Glutamatergic neuron (in vitro differentiated cells): ENCODE measurements around the gene KRT13. TPM values are rescaled to one million over a fixed set of nuclear protein-coding genes. Genes with fewer than 3 reads are reported as not detected.

Source experiments
- DNase-seq: peaks from one replicate; pipeline ENCODE4 v3.0.0; 2022
- H3K27ac Mint-ChIP-seq: one replicate; pipeline ENCODE4 v1.8.0; 2020; ENCODE audit warnings: mild to moderate bottlenecking, mixed read lengths, inconsistent platforms; ENCODE audit not compliant: unreplicated experiment
- H3K27me3 Mint-ChIP-seq: one replicate; pipeline ENCODE4 v1.8.0; 2020; ENCODE audit warnings: mild to moderate bottlenecking, moderate library complexity, mixed read lengths, inconsistent platforms; ENCODE audit not compliant: unreplicated experiment
- H3K36me3 Mint-ChIP-seq: one replicate; pipeline ENCODE4 v1.8.0; 2020; ENCODE audit warnings: mild to moderate bottlenecking, mixed read lengths, inconsistent platforms; ENCODE audit not compliant: unreplicated experiment
- H3K4me1 Mint-ChIP-seq: one replicate; pipeline ENCODE4 v1.8.0; 2020; ENCODE audit warnings: mild to moderate bottlenecking, low read depth, mixed read lengths, inconsistent platforms; ENCODE audit not compliant: unreplicated experiment
- H3K4me3 Mint-ChIP-seq: one replicate; pipeline ENCODE4 v1.8.0; 2020; ENCODE audit warnings: mild to moderate bottlenecking, mixed read lengths, inconsistent platforms; ENCODE audit not compliant: unreplicated experiment
- H3K9me3 Mint-ChIP-seq: one replicate; pipeline ENCODE4 v1.8.0; 2020; ENCODE audit warnings: mild to moderate bottlenecking, moderate library complexity, mixed read lengths, inconsistent platforms; ENCODE audit not compliant: unreplicated experiment
- CTCF ChIP-seq: fragments of 200-600 bp; sonication (generic); IDR thresholded peaks from one replicate; pipeline ENCODE4 v1.5.0; 2021; ENCODE audit not compliant: partially characterized antibody, unreplicated experiment
- total RNA-seq: library from RNA; stranded (reverse); fragmentation: NEBNext Ultra II Directional; extraction: Animal tissue kit (Norgen Biotek cat#: 25700); gene quantifications from one replicate; pipeline ENCODE4 v1.2.1, GENCODE V29; 2021; ENCODE audit not compliant: unreplicated experiment

Gene KRT13
- total RNA-seq, 1 donor from 2014 or later: not detected

GRCh38 chr17:41540921-41541625, 35.7 kb upstream of the KRT13 start:
- Mint-ChIP-seq H3K4me1 (peaks cover 3% of the 10 kb centered on the region), H3K9me3 (no peaks in the 10 kb centered on the region), H3K36me3 (no peaks in the 10 kb centered on the region), H3K27me3 (peaks cover 3% of the 10 kb centered on the region), H3K4me3 (no peak overlapping the region), H3K27ac (no peak overlapping the region)
- no peak for TF ChIP-seq CTCF
- DNase-seq: no peak

GRCh38 chr17:41539979-41540701, 34.7 kb upstream of the KRT13 start:
- no peak overlapping the region for H3K27ac Mint-ChIP-seq
- H3K27me3 Mint-ChIP-seq: peaks cover 3% of the 10 kb centered on the region
- H3K9me3 Mint-ChIP-seq: peaks cover 4% of the 10 kb centered on the region
- H3K4me1 Mint-ChIP-seq: peaks cover 7% of the 10 kb centered on the region
- TF ChIP-seq CTCF: no peak
- H3K4me3 Mint-ChIP-seq: no peak overlapping the region
- DNase-seq: no peak
- no peaks in the 10 kb centered on the region for H3K36me3 Mint-ChIP-seq

- no peak overlapping the region for H3K4me3 Mint-ChIP-seq
- H3K27ac Mint-ChIP-seq: peak overlapping the region; percentile 11
- DNase-seq: no peak
- TF ChIP-seq CTCF: no peak
- H3K36me3 Mint-ChIP-seq: no peaks in the 10 kb centered on the region
- H3K9me3 Mint-ChIP-seq: peaks cover 6% of the 10 kb centered on the region
- H3K27me3 Mint-ChIP-seq: peaks cover 3% of the 10 kb centered on the region
- H3K4me1 Mint-ChIP-seq: peaks cover 6% of the 10 kb centered on the region
Measured at GRCh38 chr17:41539071-41539492, 33.7 kb upstream of the KRT13 start.

- TF ChIP-seq CTCF: no peak
- no peak overlapping the region for H3K4me3 Mint-ChIP-seq
- peaks cover 6% of the 10 kb centered on the region for H3K9me3 Mint-ChIP-seq
- no peak for DNase-seq
- peaks cover 3% of the 10 kb centered on the region for H3K27me3 Mint-ChIP-seq
- peak overlapping the region; percentile 11 for H3K27ac Mint-ChIP-seq
- no peaks in the 10 kb centered on the region for H3K36me3 Mint-ChIP-seq
- peaks cover 6% of the 10 kb centered on the region for H3K4me1 Mint-ChIP-seq
Measured at GRCh38 chr17:41538565-41538991, 33.2 kb upstream of the KRT13 start.

- no peak overlapping the region for H3K4me3 Mint-ChIP-seq
- peaks cover 6% of the 10 kb centered on the region for H3K4me1 Mint-ChIP-seq
- peaks cover 3% of the 10 kb centered on the region for H3K27me3 Mint-ChIP-seq
- no peak for TF ChIP-seq CTCF
- no peak overlapping the region for H3K27ac Mint-ChIP-seq
- H3K36me3 Mint-ChIP-seq: no peaks in the 10 kb centered on the region
- H3K9me3 Mint-ChIP-seq: peaks cover 6% of the 10 kb centered on the region
- no peak for DNase-seq
Measured at GRCh38 chr17:41537990-41538389, 32.6 kb upstream of the KRT13 start.
